GM21619 (cell line): ENCODE measurements around the gene ATF3.

Experiments
- ATAC-seq: cut with Tn5 transposase; IDR thresholded peaks from one replicate; pipeline ENCODE4 v1.9.1; 2021; ENCODE audit not compliant: unreplicated experiment

The ATF3 gene

DNA sequence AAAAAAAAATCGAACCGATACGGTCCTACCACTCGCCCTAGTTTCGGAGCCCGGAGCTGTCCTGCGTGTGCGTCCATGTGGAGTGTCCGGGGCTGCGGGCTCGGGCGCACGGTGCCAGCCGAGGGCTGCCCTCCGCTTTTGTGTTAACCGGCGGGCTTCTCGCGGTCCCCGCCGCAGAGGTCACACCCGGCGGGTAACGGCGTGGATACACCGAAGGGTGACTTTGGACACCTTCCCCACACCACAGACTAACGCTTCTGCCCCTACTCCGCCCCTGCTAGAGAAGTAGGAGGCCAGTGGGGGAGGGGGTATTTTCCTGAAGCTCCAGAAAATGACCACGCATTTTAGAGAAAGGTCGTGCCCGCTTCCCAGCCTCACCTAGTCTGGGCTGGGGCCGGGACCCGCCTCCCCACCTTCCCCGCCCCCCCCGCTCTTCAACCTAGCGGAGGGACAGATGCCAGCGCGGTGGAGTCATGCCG, 609 bp upstream of the ATF3 start:
- peak; percentile 4 for ATAC-seq

DNA sequence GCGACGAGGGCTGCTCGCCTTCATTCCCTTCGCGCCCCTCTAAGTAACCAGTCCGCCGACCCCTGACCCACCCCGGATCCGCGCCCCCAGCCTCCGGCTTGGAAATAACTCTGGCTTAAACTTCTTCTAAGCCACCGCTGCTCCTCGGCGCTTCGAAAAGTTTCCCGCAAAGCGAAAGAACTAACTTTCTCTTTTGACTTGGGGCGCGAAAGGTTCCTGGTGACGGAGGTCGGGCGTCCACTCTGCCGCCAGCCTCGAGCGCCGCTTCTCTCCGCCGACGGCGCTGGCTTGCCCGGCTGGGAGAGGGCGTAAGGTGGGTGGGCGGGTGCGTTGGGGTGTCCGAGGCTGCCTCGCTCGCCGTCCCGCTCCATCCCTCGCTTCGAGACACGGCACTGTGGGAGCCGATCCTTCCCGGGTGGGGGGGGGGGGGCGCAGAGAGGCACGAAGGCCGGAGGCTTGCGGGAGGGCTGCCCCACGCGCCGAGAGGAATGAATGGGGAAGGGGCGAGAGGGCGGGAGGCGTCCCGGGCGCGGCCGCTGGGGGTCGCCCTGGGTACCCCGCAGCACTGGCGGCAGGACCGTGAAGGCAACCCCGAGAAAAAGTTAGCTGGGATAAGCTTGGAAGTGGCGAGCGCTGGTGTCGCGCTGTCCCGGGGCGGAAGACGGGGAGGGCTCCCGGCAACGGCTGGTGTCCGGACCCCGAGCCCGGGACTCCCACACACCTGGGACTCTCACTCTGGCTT, 569 bp downstream of the ATF3 start:
- ATAC-seq: peak; percentile 19

DNA sequence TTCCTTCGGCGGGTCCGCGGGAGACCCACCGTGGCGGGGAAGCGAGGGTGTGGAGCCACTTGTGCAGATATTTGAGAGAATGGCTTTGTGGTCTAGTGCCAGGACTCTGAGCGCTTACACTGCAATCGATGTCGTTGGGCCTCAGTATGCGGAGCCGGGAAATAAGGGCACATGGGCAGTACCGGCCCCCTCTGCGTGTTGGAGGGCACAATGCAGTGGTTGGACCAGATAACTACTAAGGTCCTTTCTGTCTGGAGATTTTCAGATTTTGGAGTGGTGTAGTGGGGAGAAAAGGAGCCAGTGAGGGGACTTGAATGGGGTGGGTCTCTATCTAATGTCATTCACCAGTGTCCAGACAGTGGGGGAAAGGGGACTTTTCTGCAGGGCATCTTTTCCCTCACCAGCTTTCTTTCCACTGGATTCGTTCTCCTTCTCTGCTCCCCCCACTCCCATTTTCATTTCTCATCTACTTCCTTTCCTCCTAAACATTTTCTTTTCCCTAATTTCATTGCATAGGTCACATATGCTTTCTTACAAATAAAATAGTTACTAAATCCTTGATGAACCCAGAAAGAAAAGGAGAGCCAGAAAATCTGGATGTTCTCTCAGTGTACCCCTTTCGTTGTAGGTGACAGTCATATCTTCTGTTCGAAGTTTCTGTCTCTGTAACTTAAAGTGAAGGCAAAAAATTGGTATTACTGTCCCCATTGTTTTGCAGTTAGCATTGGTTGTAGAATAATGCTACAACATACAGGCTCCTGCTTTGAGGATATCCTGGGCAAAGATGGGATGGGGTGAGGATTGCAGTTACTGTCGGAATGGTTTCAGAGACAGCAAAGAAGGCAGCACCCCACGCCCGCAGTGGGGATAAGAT, 1.4 kb downstream of the ATF3 start:
- no peak for ATAC-seq

DNA sequence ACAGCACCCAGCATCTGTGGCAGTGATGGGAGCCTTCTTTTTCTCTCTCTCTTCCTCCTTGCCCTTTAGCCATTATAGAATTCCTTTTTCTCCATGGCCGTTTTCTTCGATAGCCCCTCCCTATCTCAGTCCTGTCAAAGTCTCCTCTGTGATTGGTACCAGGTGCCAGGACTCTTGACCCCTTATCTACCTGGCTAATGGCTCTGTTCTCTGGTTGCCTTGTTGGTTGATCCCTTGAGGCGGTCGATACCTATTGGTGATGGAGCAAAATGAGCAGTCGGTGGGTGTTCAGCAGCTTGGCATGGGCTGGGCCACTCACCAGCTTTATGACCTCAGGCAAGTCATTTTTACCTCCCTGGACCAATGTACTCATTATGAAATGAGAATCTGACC, 2.0 kb downstream of the ATF3 start:
- ATAC-seq: no peak

DNA sequence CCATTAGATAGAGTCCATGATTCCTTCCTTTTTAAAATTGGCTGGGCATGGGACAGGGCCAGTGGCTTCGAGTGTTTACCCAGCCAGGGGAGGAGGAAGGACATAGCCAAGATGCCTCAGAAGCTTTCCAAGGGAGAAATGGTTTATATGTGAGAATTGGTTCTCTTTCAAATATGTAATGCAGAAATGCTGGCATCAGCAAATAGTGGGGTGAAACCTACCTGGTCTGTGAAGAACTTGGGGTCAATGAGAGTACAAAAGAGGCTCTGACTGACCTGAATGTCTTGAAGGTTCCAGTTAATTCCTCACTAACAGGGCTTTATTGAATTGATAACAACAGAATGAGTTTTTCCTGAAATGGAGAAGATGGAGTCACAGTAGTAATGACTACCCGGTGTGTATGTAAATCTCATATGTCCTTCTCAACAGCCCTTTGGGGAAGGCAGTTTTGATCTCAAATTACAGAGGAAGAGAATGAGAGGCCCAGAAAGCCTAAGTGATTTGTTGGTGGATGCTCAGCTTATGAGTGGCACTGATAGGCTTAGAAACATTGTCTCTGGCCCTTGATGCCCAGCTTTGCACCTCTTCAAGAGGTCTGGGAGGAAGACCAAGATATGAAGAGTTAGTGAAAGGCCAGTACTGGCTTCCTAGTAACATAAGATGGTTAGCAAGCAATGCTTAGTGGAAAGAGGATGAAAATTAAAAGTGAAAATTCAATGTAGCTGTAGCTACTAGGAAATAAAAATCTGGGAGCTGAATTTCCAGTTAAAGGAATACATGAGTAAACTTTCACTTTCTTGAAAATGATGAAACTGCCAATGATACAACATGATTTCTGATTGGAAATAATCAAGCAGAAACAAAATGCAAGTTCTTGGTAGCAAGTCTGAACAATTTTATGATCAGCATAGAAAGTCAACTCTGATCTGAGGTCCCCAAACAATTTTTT, 2.7 kb downstream of the ATF3 start:
- no peak for ATAC-seq

DNA sequence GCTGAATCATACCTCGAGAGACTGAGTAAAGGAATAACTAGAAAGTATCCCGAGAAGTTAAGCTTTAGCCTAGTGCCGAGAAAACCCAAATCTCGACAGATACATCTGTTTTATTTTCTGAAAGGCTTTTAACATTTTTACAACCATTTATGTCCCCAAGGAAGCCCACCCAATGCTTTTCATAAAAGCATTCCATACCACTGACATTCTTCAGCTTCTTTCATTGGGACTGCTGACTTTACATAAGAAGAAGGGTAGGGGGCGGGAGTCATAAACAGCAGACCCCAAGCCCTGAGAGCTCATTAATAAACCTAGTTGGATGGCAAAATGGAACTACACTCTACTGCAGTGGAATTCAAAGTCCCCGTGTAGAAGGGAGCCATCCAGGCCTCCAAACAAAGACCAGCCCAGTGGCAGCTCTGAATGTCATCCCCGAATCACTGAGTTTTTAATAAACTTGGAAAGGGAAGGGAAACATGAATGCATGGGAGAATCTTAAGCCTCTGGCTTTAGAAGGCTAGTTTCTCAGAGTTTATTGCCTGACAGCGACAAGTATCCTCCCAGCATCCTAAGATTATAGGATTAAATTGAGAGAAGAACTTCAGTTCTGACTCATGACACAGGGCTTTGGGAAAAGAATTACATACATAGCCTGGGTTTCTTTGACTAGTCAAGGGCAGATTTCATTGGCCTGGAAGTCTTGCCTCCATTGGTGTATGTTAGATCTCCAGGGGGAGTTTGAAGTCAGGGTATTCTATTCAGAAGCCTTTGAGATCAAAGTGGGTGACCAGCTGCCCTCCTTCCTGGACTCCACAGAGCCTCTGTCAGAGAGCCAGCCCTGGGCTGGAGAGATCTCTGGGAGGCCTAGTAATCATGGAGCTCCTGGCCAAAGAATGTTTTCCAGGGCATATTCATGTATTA, 3.7 kb downstream of the ATF3 start:
- ATAC-seq: no peak

DNA sequence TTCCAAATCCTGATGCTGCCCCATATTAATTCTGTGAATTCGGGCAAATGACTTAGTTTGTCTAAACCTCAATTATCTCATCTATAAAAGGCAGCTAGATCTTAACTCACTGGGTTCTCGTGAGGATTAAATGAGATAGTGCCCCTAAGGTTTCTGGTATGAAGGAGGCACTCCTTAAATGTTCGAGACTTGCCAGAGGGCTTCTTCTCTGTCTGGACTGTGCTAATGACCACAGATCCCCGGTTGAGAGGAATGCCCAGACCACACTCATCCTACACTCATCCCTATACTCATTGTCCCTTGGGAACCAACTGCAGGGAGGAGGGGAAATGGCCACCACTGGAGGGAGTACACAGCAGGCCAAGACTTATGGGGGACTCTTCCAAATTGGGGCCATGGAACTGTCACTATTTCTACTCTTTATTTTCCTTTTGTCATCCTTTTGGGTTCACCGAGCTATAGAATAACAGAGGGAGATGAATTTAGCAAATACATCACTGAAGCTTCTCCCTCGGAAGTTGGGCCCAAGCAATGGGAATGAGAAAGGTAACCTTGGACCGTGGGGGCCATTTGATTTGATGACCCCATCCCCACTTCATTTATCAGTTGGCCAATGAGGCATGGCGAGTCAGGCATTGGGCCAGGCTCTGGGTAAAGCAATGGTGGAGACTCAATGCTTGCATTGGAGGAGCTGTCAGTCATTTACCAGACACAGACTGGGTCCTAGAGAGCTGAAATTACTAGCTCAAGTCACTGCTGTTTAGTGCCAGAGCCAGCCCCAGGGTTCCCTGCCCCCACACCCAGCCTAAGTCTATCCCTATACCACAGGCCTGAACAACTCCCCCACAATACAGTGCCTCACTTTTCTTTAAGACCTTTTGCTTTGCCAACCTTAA, 5.1 kb downstream of the ATF3 start:
- no peak for ATAC-seq

DNA sequence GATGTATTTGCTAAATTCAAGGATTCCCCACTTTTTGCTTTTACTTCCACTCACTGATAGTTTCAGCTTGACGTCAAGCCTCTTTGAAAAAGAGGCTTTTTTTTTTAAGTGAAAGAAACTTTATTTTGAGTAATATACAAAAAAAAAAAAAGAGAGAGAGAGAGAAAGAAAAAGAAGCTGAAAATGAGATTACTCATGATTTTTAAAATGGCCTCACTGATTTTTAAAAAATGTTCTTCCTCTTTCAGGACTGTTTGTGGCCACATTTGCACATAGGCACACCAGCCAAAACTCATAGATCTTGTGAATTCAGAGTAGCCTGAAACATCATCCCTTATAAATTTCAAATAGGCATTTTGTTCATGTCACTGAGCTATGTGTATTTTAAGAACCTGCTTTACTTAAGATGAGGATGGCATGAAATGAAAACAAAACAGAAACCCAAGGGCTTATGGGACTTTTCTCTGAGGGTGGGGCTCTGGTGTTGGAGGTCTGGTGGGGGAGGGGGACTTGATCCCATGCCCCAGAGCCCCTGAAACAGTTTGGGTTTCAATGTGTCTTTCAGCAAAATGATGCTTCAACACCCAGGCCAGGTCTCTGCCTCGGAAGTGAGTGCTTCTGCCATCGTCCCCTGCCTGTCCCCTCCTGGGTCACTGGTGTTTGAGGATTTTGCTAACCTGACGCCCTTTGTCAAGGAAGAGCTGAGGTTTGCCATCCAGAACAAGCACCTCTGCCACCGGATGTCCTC, 6.1 kb downstream of the ATF3 start:
- no peak for ATAC-seq

DNA sequence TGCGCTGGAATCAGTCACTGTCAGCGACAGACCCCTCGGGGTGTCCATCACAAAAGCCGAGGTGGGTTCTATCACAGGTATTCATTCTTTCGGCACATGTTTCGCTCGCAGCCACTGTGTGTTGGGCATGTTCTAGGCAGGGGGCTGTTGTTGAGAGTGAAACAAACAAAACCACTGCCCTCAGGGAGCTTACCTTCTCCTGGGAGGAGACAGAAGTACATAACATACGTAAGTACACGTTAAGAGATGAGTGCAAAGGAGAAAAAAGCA, 6.6 kb downstream of the ATF3 start:
- ATAC-seq: no peak

DNA sequence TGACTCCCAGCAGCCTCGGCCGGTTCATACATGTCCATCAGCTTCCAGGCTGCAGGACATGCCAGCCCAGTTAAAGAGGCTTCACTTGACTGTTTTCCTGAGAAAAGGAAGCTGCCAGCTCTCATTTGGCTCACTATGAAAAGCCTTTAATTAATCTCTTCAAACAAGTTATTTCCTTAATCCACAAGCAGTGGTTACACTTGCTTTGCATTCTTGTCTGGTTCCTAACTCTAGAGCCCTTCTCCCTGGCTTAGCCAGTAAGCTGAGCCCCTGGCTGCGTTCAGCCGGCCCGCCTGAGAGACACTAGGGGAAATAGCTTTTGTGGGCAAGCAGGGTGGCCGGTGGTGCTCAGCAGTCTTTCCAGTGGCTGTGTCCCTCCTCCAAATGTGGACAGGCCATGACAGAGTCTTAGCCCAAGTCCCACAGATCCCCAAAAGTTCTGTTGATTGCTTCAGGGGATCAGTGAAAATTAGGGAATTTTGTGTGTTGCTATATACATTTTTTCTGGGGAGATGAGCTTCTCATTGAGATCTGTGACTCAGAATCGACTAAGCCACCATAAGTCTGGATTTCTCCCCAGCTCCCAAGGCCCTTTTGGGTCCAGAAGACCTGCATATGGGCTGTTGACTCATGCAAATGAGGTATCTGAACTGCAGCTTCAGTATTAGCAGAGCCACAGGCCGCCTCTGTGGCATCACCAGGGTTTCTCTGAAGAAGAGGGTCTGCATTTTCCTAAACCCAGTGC, 10.1 kb downstream of the ATF3 start:
- no peak for ATAC-seq

DNA sequence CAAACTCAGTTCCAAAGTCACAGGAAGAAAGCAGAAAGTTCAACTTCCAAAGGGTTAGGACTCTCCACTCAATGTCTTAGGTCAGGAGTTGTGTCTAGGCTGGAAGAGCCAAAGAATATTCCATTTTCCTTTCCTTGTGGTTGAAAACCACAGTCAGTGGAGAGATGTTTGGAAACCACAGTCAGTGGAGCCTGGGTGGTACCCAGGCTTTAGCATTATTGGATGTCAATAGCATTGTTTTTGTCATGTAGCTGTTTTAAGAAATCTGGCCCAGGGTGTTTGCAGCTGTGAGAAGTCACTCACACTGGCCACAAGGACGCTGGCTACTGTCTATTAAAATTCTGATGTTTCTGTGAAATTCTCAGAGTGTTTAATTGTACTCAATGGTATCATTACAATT, 11.7 kb downstream of the ATF3 start:
- no peak for ATAC-seq

DNA sequence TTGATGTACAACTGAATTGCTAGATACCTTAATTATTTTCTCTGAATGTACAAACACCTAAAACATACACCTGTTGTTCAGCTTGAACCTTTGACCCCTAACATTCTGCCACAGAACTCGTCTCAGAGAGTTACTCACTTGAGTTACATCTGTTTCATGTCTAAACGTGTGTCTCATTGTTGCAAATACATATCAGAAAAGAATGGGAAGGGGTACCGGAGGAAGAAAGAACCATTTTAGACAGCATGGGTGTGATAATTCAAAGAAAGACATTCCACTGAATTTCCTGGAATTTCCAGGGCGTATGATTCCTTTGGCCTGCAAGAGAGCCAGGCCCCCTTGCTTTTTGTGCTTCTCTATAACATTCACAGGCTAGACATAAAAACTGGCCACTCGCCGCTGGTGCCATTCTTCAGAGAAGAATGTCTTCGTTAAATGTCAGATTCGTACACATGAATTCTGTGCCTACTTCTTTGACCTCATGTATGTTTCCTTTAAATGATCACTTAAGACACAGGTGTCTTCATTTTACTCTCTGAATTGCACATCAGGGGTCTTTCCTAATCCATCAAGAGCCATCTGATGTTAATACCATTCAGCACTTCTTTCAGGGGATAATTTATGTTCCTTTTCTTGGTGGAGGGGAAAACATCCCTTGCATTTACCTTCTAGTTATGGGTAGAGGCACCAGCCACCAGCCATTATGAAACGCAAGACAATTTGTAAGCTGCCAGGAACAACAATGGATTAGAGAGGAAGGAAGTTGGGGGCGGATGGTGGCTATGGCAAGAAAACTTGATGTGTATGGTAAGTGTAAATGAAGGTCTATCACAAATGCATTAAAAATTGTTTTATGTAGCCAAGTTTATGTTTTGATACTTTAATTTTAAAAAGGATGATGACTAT, 12.7 kb downstream of the ATF3 start:
- no peak for ATAC-seq

DNA sequence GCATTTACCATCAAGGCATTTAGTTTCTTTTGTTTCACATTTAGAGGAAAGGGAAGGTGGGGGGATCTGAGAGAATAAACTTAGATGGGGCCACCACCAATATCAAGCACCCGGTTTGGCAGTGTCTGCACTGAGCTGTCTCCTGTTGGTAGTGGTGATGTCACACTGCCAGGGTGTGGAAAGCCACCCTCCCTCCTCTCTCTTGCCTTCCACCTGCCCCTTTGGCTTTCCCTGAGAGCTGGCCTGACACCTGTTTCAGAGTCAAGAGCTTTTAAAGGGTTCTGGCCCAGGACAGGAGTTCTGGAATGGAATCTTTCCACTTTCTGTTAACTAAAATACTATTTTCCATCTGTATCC, 13.4 kb downstream of the ATF3 start:
- no peak for ATAC-seq

DNA sequence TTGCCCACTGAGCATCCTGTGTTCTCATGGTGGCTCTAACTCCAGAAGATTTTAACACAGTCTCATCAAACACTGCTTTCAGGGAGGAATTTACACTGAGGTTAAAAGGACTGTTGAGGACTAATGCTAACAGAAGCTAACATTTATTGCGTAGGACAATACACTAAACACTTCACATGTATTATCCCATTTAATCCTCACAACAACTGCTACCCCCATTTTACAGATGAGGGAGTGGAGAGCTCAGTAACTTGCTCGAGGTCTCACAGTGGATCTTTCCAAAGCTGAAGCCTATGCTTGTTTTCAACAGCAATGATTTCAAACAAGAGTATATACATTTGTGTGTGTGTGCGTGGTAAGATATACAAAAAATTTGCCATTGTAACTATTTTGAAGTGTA, 13.9 kb downstream of the ATF3 start:
- ATAC-seq: no peak

DNA sequence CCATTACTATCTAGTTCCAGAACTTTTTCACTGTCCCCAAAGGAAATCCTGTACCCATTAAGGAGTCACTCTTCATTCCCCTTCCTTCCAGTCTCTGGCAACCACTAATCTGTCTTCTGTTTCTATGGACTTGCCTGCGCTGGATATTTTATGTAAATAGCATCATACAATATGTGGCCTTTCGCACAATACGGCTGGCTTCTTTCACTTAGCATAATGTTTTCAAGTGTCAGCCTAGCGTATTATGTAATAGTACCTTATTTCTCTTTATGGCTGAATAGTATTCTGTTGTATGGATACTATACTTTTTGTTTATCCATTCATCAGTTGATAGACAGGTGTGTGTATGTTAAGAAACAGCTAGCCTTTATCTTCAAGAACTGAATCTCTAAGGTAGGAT, 14.3 kb downstream of the ATF3 start:
- ATAC-seq: no peak

DNA sequence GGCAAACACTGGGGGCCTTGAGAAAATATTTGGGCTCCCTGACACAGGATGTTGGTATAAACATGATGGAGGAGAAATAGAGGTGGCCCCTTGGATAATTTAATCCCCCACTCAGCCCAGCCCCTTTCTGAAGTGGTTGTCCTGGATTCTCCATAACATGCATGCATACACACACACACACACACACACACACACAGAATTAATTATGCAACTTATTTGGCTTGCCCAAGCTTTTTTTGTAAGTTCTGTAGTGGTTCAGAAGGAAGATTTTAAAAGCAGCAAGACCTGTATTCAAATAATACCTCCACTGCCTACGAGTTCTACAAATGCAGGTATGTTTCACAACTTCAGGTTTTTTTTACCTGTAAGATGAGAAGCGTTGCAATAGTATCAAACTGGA, 15.0 kb downstream of the ATF3 start:
- no peak for ATAC-seq

DNA sequence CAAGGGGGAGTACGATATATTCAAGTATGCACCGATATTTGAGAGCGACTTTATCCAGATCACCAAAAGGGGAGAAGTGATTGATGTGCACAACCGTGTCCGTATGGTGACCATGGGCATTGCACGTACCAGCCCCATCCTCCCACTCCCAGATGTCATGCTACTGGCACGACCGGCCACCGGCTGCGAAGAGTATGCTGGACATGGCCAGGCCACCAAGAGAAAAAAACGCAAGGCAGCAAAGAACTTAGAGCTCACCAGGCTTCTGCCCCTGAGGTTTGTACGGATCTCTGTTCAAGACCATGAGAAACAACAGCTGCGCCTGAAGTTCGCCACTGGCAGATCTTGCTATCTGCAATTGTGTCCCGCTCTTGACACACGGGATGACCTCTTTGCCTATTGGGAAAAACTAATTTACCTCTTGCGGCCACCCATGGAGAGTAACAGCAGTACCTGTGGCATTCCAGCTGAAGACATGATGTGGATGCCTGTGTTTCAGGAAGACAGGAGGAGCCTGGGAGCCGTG, 16.5 kb downstream of the ATF3 start:
- ATAC-seq: no peak
